HG02642 (cell line): Measurements from ENCODE around the gene CHM.
"Not testable (repeated sequence)": the region's sequence is repeated elsewhere in the genome, so short reads cannot be mapped to it uniquely, and the experiment has no call there.

Experiments used
- ATAC-seq: cut with Tn5 transposase; IDR thresholded peaks from one replicate; pipeline ENCODE4 v1.9.1; 2021; ENCODE audit warnings: mild to moderate bottlenecking; ENCODE audit not compliant: unreplicated experiment, poor library complexity

CHM gene

DNA sequence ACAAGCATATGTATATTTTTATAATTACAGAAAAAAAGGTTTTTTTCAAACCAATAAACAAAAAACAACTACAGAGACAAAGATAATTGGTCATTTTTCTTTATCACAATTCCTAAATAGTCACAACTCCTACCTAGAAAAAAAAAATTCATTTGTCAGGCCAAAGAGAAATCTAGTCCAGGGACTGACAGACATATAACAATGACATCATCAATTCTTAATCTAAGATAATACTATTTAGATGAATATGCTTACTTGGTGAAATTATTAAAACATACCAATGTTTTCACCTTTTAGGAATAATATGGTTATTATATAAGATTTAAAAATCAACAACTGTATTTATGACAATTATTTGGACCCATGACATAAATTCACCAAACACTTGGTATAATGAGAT, 48.4 kb downstream of the CHM start:
- ATAC-seq: no peak

DNA sequence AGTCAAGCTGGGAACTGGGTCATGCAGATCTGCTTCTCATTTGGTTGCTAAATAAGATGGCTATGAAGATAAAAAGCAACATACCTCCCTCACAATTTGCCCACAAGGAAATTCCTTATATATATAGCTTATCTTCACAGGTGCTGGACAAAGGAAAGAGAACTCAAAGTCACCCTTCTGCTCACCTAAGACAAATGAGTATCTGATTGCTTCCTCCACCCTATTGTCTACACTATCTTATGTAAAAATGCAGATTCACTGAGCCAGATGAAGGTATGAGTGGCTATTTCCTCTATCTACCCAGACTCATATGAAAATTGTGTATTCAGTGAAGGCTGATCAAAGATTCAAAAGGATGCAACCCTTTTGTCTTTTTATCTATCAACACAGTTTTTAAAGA, 50.8 kb downstream of the CHM start:
- no peak for ATAC-seq

DNA sequence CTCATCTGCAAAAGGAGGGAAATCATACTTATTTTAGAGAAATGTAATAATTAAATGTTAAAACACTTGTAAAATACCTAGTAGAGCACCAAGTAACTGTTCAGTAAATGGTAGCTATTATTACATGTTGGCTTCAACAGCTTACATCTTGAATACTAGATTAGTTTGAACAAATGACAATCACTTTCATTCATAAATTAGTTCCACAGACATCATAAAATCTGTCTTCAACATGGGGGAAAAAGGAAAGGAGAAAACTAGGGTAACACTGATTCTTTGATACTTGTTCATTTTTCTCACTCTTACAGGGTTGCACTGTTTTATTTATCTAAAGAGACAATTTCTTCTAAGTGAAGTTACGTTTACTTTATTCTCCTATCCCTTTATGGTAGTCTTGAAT, 51.7 kb downstream of the CHM start:
- no peak for ATAC-seq

DNA sequence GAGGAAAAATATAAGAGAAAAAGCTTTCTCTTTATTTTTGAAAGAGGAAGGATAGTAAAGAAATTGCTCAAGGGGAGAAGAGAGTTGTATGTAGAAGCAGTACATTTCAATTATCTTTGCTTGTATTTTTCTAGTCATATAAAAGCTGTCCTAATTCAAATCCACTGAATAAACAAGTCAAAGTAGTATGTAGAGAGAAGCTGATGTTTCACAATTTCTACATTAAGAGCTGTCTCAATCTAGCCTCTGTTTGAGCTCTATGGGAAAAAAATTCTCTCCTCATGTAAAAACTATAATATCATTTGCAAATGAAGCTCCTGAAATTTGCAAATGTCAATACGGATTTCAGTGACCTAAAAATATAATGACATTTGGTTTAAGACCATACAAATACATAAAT, 52.6 kb downstream of the CHM start:
- ATAC-seq: no peak

DNA sequence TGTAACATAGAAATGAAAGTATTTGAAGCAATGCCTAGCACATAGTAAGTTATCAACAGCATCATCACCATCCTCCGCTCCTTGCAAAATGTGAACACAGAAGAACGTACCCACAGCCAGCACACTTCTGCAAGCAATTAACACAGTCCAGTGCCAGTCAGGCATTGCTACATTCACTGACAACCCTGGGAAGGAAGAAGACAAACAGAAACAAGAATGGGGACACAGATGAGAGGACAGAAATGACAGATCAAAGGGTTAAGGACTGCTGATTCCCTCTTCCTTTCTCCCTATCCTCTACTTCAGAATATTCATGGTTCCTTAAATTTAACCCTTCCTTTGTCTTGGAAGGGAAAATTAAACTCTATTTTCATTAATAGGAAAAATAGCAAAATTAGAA, 53.1 kb downstream of the CHM start:
- no peak for ATAC-seq

DNA sequence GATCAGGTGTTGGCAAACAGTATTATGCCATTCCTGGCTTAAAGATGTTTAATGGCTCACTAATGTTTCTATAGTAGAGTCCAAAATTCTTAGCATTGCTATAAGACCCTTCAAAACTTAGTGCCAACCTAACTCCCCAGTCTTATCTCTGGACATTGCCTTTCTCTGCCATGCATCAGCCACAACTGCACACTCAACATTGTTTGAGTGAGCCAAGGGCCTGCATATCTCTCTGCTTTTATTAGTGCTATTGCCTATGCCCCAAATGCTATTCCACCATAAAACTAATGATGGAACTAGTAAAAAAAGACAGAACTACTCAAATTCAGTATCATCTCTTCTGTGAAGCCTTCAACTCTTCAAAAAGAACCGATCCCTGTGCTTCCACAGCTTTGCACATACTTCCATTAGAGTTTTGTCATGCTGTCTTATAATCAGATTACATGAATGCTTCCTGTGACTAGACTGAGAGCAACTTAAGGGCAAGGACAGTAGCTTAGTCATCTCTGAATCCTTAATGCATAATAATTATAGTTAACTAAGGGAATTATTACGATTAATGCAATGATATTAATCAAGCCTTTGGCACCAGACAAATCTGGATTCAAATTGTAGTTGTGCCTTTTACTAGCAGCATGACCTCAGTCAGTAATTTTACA, 53.7 kb downstream of the CHM start:
- no peak for ATAC-seq

DNA sequence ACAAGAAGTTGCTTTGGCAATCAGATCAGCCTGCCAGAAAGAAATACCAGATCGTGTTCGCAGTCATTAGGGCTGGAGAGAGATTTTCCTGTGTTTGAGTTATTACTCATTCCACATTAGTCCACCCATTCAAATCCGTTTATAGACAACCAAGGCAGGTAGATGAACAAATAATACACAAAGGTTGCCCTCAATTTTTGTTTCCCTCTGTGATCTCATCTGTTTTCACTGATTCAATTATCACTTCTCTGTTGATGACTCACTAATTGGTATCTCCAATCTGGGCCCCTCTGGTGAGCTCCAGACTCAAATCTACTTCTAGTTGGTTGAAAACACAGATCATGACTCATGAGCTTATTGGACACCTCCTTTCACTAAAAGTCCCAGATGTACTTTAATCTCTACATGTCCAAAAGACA, 54.5 kb downstream of the CHM start:
- ATAC-seq: no peak

DNA sequence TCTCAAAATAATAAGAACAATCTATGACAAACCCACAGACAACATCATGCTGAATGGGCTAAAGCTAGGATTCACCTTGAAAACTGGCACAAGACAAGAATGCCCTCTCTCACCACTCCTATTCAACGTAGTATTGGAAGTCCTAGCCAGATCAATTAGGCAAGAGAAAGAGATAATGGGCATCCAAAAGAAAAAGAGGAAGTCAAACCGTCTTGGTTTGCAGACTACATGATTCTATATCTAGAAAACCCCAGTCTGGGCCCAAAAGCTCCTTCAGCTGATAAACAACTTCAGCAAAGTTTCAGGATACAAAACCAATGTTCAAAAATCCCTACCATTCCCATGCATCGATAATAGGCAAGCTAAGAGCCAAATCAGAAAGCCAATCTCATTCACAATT, 59.0 kb downstream of the CHM start:
- no peak for ATAC-seq

DNA sequence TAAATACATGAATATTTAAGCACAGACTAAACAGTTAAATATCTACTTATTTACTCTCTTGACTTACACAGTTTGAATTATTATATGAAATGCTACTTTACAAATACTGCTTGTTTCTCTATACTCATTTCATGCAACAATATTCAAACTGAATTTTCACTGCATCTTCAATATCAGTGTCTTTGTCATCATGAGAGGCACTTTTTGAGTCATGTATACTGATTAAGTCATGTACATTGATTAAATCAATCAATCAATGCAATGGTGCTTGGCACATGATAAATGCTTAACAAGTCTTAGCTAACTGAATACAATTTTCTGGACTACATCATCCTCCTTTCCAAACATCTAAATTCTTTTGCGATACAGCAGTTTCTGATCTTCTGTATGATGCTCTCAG, 67.1 kb downstream of the CHM start:
- no peak for ATAC-seq

DNA sequence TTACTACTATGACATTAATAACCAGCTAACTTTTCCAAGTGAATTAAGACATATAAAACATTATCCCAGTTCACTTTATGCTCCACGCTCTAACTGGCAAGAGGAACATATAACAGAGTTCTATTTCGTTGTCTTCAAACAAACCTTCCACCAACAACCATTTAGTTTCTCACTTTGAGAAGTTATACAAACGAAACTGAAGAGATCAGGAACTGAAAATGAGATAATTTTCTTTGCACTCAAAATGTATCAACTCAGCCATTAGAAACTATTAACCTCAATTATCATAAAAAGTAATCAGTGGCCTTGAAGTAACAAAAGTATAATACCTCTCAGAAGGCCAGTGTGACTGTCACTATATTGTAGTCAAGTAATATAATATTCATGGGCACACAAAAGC, 70.1 kb downstream of the CHM start:
- ATAC-seq: no peak

DNA sequence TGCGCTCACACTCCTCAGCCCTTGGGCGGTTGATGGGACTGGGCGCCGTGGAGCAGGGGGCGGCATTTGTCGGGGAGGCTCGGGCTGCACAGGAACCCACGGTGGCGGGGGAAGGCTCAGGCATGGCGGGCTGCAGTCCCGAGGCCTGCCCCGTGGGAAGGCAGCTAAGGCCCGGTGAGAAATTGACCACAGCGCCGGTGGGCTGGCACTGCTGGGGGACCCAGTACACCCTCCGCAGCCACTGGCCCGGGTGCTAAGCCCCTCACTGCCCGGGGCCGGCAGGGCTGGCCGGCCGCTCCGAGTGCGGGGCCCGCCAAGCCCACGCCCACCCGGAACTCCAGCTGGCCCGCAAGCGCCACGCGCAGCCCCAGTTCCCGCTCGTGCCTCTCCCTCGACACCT, 75.0 kb downstream of the CHM start:
- ATAC-seq: not testable (repeated sequence)

DNA sequence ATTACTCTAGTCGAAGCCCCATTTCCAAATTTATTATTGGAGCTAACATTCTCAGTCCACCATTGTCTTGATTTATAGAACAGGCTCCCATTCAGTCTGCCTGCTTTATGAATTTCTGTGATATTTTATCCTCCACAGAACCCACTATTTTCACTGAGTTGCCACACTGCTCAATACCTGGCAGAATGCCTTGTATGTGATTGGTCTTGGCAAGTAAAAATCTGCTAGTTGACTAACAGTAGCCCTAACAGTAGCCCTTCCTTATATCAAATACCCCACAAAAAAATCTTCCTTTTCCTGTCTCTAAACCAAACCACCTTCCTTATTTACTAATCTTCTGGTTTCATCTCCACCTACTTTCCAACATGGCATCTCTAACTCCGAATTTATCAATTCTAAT, 82.6 kb downstream of the CHM start:
- no peak for ATAC-seq

DNA sequence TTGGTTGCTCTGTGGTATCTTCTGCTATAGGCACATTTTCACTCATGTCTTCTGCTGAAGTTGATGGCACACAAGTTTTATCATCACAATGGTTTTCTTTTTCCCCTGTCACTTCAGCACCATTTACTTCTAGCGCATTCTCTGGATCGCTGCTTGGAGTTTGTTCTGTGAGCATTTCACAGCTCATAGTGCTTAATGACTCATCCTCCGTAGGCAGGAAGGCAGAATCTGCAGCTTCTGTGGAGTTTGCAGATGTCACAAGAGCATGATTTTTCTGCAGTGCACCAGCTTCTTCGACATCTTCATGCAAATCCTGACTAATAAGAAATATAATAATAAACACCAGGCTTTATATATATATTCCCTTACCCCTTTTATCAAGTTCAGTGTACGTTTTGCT, 83.6 kb downstream of the CHM start:
- no peak for ATAC-seq

DNA sequence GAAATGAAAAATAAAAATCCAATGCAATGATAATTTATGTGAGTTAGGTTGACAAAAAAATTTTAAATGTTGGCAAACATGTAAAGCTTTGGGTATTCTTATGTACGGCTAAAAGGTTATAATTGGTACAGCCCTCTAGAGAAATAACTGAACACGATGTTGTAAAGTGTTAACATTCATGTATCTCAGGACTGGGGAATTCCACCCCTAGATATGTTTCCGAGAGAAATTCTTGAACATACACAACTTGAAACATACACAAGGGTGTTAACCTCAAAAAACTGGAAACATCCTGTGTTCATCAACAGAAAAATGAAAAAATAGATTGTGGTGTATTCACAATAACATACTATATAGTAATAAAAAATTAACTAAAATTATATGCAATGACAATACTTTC, 91.8 kb downstream of the CHM start:
- no peak for ATAC-seq

DNA sequence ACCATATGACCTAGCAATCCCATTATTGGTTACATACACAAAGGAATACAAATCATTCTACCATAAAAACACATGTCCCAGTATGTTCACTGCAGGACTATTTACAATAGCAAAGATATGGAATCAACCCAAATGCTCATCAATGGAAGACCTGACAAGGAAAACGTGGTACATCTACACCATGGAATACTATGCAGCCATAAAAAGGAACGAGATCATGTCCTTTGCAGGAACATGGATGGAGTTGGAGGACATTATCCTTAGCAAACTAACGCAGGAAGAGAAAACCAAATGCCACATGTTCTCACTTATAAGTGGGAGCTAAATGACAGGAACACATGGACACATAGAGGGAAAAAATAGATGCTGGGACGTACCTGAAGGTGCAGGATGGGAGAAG, 102.6 kb downstream of the CHM start:
- not testable (repeated sequence) for ATAC-seq

DNA sequence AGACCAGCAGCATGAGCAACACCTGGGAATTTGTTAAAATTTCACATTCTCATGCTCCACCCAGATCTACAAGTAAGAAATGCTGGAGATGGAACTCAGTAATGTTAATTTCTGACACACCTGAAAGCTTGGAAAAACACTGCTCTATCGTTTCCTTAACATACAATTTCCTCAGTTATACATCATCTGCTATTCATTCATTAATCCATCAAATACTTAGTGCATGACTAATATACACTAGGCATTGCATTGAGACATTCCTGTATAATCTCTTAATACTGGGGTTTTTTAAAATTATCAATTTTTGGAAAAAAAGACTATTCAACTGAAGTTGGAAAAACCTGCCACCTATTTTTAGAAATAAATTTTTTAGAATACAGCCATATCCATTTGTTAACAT, 106.1 kb downstream of the CHM start:
- no peak for ATAC-seq

DNA sequence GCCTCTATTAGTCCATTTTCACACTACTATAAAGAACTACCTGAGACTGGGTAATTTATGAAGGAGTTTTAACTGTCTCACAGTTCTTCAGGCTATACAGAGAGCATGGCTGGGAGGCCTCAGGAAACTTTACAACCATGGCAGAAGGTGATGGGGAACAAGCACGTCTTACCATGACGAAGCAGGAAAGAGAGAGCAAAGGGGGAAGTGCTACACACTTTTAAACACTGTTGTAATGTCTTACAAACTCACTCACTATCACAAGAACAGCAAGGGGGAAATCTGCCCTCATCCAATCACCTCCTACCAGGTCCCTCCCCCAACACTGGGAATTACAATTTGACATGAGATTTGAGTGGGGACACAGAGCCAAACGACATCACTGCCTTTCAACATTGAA, 107.4 kb downstream of the CHM start:
- not testable (repeated sequence) for ATAC-seq

DNA sequence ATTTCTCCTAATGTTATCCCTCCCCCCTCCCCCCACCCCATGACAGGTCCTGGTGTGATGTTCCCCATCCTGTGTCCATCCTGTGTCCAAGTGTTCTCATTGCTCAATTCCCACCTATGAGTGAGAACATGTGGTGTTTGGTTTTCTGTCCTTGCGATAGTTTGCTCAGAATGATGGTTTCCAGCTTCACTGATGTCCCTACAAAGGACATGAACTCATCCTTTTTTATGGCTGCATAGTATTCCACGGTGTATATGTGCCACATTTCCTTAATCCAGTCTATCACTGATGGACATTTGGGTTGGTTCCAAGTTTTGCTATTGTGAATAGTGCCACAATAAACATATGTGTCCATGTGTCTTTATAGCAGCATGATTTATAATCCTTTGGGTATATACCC, 113.0 kb downstream of the CHM start:
- ATAC-seq: not testable (repeated sequence)

DNA sequence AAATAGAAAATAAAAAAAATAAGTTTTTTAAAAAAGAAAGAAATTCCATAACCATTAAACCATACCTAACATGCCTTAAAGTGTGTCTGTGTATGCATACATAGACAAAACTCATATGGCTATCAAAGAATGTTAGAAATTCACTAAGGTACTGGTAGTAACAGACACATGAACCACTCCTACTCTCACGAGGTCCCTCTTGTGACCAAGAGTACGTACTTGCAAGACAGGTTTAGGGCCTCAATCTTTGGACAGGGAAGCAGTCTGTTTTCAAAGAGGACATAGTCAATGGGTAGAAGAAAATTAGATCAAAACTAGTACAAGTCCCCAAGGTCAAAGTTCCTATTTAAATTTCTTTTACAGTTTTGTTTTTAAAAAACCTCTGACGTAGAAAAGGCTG, 117.3 kb downstream of the CHM start:
- no peak for ATAC-seq

DNA sequence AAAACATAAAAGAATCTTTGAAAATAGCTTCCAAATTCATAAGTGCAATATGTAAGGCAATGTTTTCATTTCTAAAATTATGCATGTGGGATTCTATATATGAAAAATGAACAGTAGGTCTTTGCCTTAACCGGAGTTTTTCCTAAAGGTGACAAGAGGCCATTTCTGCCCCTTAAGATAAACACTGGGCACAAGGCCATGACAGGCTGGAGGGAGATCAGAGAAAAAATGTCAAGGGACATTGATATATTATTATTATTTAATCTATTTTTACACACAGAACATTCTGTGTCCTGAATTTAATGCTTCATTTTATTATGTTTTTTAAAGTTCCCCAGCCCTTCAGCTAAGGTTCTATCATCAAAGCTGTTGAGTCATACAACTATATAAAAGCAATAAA, 118.8 kb downstream of the CHM start:
- no peak for ATAC-seq

DNA sequence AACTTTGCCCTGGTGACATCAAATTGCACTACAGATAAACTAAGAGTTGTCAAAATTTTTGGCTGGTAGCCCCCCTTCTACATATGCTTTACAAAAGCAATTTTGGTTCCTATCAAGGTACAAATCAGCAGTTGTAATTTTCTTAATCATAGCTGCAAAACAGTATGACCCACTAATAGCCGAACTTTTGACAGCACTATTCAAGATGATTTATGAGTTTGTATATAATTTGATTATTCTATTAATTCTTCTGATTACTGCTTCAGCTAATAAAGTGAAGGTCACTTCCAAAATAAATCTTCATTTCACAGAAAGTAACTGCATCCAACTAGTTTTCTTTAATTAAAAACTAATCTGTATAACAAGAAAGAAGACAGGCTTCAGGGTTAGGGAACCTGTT, 119.6 kb downstream of the CHM start:
- ATAC-seq: no peak

DNA sequence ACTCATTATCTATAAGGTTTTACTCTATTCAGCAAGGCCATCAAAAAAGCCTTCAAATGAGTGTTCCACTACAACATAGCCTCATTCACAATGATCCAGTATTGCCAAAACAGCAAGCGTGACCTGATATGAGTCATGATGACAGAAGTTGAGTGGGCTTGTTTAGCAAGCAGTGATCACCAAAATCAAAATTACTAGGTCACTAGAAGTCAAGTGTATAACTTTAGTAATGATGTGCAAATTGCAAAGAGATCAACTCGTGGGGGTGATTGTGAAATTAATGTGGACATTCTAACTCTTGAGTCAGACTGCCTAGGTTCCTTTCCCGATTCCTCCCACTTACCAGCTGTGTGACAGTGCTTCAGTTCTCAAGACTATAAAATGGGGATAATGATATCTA, 124.5 kb downstream of the CHM start:
- ATAC-seq: no peak
